ENCODE results near the gene PCDH12.

- TF ChIP-seq EP300 (IDR thresholded peaks at IDR 0.05) (no peak), POLR2A (IDR thresholded peaks at IDR 0.05) (no peak), CTCF (IDR thresholded peaks at IDR 0.05) (peak in 3 of 7 experiments; percentile 9 to 23 (median 11))
Observed at GRCh38 chr5:141914199-141914743, 43.7 kb downstream of the PCDH12 start.
